Stimulated activated CD8-positive, alpha-beta memory T cell treated with anti-CD3 and anti-CD28 coated beads, Interleukin-15, amount 100 ng/mL, for 48 hours (primary cell): ENCODE results near the gene SPANXA1.
"Not testable (repeated sequence)": the region's sequence is repeated elsewhere in the genome, so short reads cannot be mapped to it uniquely, and the experiment has no call there.

Experiments
- DNase-seq, 2 donors: peaks; one replicate each; pipeline ENCODE4 v3.0.0-alpha.2; 2020; ENCODE audit warnings: low read depth in 2 of 2

Gene SPANXA1

DNA sequence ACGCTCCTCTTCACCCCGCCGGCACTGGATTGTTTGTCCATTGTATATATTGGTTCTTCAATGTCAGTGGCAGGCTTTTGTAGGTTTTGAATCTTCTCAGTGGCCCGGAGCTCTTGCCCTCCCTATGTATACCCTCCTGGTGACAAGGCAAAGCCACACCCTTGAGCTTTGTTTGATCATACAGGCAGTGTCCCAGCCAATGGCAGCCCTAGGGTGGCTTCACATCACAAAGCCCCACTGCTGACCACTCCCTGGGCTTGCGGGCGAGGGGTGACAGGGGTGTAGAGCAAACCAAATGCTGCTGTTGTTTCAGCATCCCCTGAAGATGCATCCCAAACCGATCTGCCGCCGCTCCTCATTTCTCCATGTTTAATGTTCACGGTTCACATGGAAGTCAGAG, at the start of gene SPANXA1:
Gene SPANXA1, minus strand, starts transcription at position 101 of the 400 bp plus-strand sequence. Its CDS starts 60 bp downstream, at position 41.
- DNase-seq = not testable (repeated sequence)

- no peak for DNase-seq
These were observed 47.6 kb upstream of the SPANXA1 start for GRCh38 chrX:141632124-141632523.

DNA sequence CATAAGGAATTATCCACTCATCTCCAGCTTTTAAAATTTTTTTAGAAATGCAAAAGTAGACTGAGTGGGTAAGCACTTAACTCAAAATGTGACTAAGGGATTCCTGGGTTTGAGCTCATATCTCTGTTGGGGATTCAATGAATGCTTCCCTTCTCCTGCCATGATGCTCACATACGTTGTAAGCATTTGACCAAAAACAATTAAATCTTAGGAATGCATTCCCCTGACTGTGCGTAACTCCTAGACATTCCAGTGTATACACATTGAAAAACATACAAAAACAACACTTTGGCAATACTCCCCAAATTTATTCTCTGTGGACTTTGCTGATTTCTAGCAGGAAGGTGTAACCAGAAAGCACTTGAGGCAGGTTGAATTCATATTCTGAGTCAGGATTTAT, 34.8 kb upstream of the SPANXA1 start:
- no peak for DNase-seq

- no peak for DNase-seq
These were observed 24.6 kb upstream of the SPANXA1 start for GRCh38 chrX:141609111-141609510.

GRCh38 chrX:141589408-141589807, 4.9 kb upstream of the SPANXA1 start, which contains the start of gene SPANXA2:
SPANXA2 (plus strand) TSS chrX:141589708; CDS start chrX:141589768, 60 bp downstream.
- DNase-seq = not testable (repeated sequence)

GRCh38 chrX:141542551-141542950, 42.0 kb downstream of the SPANXA1 start:
- not testable (repeated sequence) for DNase-seq
